HT1080 (cell line): Measurements from ENCODE around the gene RAB4A. TPM values are rescaled to one million over a fixed set of nuclear protein-coding genes. Genes with fewer than 3 reads are reported as not detected.

ENCODE experiments used
- DNase-seq: peaks from one replicate; pipeline ENCODE4 v3.0.0-alpha.2; 2015; ENCODE audit warnings: low read depth
- polyA plus RNA-seq, 2 experiments: library from polyadenylated mRNA; depleted of rRNA; stranded (reverse); fragments of >200 nt; gene quantifications; 2 replicates each; pipeline ENCODE4 v1.2.3, GENCODE V29; 2015
- total RNA-seq: library from RNA; depleted of rRNA; stranded (reverse); fragments of >200 nt; shearing (Covaris generic); gene quantifications from 2 replicates; pipeline ENCODE4 v1.2.3, GENCODE V29; 2014; rRNA removed

The RAB4A gene
- 29.6 and 51.5 TPM in 2 replicates for total RNA-seq
- 40.2 and 44.5 TPM in 2 replicates for polyA plus RNA-seq (2015; cell fraction: cytosol; rRNA removed)
- polyA plus RNA-seq (2015; cell fraction: nucleus; rRNA removed) = 9.3 and 13.1 TPM in 2 replicates

DNA sequence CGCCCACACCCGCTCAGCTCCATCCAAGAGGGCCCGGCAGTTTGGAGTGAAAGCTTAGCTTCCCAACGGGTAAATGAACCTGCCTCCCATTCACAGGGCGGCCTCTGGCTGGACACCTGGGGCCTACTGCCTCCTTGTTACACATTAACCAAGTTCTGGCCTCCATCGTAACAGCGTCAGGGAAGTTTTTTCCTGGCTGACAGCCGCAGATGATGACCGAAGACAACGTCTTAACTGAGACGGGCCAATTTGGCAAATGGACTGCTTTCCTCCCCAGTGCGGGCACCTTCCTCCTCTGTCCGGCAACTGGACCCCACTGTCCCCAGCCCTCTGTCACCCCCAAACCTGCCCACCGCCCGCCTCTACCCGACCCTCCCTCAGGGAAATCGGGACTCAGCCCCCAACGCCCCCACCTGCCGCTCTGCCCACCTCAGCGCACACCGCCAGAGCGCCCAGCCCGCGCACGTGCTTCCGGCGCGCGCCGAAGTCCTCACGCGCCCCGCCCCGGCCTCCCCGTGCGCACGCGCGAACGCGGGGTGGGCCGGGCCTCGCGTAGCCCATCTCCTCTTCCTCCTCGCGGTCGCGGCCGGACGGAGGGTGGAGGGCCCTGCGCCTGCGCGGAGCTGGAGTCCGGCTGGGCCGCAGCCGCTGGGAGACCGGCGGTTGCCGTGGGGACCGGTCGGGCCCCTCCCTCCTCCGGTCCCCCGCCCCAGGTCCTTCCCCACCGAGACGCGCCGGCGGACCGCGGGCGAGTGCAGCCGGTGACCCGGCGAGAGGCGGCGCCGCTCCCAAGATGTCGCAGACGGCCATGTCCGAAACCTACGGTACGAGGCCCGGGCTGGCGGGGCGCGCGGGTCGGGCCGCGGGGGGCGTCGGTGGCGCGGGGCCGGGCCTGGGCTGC, at the start of gene RAB4A:
RAB4A (plus strand) TSS at position 565 of the 901 bp plus-strand sequence; CDS start at position 794, 229 bp downstream.
- DNase-seq = peak; percentile 77

- DNase-seq = no peak
These were observed 48.8 kb upstream of the RAB4A start for GRCh38 chr1:229222081-229222480.

- DNase-seq = no peak
These were observed 47.4 kb upstream of the RAB4A start for GRCh38 chr1:229223498-229223897.

DNA sequence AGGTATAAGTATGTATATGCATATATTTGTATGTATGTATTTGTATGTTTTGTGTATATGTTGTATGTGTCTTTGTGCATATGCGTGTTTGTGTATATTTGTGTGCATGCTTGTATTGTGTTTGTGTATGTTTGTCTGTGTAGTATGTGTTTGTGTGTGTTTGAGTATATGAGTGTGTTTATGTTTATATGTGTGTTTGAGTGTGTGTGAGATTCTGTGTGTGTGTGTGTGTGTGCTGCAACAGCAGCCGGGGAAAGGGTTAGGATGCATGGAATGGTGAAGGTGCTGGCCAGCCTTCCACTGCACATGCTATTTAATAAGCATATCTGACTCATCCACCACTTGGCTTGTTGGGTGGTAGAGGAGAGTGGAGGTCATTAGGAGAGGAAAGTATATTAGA, 46.6 kb upstream of the RAB4A start:
- DNase-seq = no peak

- DNase-seq = no peak
These were observed 45.6 kb upstream of the RAB4A start for GRCh38 chr1:229225331-229225782.

DNA sequence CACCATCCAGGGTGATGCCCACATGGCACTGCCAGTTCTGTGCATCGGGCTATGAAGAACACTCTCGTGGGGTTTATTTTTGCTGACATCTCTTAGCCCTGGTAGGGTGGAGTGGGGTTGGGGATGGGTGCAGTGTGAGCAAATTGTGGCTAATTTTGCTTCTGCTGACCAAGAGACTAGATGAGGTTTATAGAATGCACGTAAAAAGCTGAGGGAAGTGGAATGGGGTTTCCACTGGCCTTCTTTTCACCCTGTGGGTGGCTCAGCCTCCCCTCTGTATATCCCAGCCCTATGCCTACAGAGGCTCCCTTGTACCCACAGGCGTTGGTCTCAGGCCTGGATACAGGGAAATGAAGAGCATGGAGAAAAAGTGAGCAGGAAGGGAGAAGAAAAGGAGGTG, 44.1 kb upstream of the RAB4A start:
- no peak for DNase-seq

DNA sequence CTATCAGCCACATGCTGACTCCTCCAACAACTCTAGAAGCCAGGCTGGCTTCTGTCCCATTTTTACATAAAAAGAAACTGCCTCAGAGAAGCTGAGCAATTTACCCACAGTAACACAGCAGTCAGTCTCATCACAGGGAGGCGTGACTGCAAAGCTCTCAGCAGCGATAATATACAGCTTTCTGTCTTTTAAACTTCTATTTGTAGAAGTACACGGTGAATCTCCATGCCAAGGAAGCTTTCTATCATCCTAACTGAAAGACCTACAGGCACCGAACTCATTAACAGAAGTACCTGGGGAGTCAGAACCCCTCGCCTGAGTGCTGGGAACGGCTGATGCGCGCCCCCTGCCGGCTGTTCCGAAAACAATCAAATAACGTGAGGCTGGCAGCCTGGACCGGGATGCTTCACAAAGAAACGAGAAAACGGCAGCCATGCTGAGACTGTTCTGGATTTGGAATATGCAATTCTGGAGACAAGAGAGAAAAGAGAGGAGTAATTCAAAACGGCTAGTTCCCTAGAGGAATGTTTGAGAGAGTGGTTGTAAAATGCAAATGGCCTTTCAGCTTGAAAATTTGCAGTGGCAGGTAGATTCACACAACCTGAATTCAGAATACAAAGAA, 43.5 kb upstream of the RAB4A start:
- peak; percentile 64 for DNase-seq

DNA sequence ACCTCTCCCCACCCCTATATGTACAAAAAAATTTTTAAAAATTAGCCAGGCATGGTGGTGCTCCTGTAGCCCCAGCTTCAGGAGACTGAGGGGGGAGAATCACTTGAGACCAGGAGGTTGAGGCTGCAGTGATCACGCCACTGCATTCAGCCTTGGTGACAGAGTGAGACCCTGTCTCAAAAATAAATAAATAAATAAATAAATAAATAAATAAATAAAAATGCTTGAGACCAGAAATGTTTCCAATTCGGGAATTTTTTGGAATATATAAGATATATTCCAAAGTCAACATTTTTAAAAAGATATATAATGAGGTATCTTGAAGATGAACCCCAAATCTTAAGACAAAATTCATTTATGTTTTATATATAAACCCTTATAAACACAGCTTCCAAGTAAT, 42.4 kb upstream of the RAB4A start:
- DNase-seq = no peak

- no peak for DNase-seq
These were observed 41.7 kb upstream of the RAB4A start for GRCh38 chr1:229229137-229229720.

GRCh38 chr1:229229721-229230139, 41.2 kb upstream of the RAB4A start:
- DNase-seq = no peak

DNA sequence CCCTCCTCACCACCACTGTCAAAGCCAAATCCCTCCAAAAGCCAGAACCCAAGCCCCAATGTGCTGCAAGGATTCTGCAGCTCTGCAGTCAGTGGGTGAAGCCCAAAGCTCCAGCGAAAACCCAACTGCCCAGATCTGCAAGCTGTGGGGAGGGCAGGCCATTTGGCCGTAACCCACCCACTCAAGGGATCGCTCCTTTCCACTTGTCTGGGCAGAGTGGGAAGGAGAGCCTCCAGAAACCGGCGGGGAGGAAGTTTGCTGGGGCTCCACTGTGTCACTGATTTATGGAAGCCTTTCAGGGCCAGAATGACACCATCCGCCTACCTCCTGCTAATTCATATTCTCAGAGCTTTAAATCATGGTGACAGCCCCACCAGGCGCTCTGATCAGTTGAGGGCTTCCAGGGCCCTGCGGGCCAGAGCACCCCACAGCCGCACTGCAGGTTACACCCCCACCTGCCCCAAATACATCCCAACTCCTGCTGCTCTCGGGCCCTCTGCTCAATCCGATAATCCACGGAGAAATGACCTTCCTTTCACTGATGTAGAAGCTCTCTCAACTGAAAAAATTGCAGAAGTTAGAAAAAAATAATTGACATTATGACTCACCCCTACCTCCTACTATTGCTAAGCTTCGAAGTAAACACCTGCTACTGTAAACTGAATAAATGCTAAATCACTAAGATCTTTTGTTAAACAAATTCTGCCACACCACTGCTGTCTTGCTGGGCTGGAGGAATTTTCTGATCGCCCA, 40.6 kb upstream of the RAB4A start:
- peak; percentile 35 for DNase-seq

DNA sequence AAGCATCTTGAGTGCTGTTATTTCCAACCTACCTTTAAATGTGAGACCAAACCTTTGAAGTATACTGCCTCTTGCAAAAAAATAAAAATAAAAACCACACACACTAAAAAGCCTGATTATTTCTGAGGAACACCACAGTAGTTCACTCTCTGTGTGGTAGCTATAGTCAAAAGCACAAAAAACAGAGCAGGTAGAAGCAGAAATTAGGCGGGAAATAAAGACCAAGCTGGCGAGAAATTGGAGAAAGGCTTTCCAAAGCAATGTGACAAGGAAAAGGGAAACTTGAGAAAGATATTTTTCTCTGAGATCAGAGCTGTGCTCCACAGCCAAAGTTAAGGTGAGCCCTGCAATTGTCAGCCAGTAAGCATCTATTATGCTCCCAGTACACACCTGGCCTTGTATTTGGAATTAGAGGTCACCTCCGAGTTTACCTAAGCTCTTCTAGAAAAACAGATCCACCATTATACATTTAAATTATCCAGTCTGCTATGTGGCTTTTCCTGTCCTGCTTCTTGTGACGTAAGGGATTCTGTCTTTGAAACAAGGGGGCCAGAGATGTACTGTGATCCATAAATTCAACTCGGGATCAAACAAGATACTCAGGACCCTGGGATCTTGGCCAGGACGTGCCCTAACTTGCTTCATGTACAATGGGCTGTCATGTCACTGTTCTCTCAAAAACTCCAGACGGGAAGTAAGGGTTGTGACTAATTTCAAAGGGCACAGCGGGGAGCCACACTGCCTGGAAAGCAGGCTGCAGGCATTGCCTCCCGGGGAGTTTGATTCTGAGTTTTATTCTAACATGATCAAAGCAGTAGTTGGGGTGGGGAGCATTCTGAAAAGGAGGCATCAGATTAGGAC, 39.8 kb upstream of the RAB4A start:
- DNase-seq = peak; percentile 87

GRCh38 chr1:229231754-229232119, 39.2 kb upstream of the RAB4A start:
- no peak for DNase-seq

DNA sequence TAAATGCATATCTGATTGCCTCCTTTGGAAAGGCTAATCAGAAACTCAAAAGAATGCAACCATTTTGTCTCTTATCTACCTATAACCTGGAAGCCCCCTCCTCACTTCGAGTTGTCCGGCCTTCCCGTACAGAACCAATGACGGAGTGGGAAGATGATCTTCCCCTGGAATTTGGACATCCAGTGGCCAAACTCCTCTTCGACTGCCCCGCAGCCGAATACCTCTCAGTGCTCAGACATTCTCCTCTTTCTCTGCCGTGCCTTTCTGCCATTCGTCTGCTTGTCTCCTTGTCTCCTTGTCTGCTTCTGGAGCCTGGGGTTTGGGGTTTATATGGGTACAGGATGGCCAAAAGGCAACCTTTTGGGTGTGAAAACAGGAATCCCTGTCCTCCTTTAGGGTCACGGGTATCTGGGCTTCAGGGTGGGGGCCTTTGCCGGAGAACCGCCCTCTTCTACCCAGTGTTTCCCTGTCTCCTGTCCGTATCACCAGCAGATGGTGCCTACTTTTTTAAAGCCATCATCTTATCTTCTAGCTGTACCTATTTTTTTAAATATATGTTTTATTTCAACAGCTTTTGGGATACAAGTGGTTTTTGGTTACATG, 35.9 kb upstream of the RAB4A start:
- DNase-seq = no peak

DNA sequence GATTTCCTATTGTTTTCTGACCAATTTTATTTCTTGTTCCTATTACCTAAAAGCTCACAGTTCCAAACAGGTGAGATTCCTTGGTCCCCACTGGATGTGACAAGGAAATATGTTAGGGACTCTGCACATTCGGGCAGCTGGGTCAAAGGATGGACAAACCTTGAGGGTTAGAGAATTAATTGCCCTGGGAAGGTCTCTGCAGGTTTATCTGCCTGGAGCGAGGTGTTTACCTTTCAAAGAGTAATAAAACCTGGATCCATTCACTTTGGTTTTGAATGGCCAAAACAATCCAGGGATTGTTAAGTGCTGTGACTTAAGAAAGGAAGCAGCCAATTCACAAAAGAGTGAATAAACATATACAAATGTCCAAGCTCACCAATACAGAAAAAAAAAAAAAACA, 33.6 kb upstream of the RAB4A start:
- no peak for DNase-seq

DNA sequence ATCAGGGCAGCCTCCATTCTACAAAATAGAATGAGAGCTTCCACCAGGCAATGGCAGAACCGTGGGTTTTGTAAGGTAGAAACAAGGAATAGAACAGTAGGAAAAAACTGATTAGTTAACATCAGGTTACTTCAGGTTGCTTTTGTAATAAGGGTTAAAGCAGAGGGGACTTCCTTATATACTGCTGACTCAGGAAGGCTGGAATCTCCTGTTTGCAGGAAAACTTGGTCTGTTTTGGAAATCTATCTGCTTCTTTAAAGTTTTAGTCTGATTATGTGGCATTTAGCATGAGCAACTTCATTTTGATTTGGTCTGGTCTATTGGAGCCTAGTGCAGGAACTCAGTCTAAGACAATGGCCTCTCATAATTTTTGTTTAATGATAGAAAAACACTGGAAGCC, 32.7 kb upstream of the RAB4A start:
- no peak for DNase-seq

- no peak for DNase-seq
These were observed 32.1 kb upstream of the RAB4A start for GRCh38 chr1:229238674-229239415.

- no peak for DNase-seq
These were observed 30.4 kb upstream of the RAB4A start for GRCh38 chr1:229240532-229240931.

GRCh38 chr1:229241390-229241789, 29.5 kb upstream of the RAB4A start:
- DNase-seq = no peak
